ENCODE results near the gene GMFB. TPM values are rescaled to one million over a fixed set of nuclear protein-coding genes. Genes with fewer than 3 reads are reported as not detected.

Gene GMFB
- total RNA-seq, 1 experiment from 2014 or later, result 85.2 TPM

DNA sequence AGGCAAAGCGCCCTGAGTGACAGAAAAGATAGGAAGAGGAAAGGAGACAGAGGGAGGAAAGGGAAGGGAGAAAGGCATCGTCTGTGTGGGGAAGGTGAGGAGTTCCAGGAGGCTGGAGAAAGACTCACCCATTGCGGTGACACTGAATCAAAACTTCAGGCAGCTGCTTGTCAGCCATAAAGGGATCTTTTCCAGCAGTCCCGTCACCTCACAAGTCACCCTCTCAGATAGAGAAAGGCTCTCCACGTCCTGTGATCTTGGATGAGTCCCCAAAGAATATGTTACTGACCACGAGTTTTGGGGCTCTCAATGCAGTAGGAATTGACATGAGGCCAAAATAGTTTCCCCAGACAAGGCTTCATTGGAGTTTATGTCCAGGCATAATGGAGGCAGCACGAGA lies 9.8 kb upstream of the GMFB start:
- H3K27ac ChIP-seq (ENCODE audit: low read length), result no peak overlapping the region
- POLR2A ChIA-PET (ENCODE audit: unreplicated experiment), result no interaction called here
- no peak overlapping the region for H3K4me3 ChIP-seq (ENCODE audit: low read length)
- H3K9ac ChIP-seq (ENCODE audit: low read length), result no peak overlapping the region
- no peaks in the 10 kb centered on the region for H3K27me3 ChIP-seq (ENCODE audit: low read length)
- no peak for ATAC-seq
- CTCF ChIA-PET, result no interaction called here
- BruUV-seq (replicated peaks), result no TSS peak
- no peaks in the 10 kb centered on the region for H3K9me2 ChIP-seq (replicated peaks; ENCODE audit: low read length)
- H4K20me1 ChIP-seq (ENCODE audit: low read length), result no peaks in the 10 kb centered on the region
- 0 out of 2 replicates have a peak, but pooled peaks cover under 1% of the 10 kb centered on the region for H3K4me1 ChIP-seq (ENCODE audit: insufficient read depth, low read length)
- H3K9me3 ChIP-seq (ENCODE audit: low read length), result no peaks in the 10 kb centered on the region
- H3F3A ChIP-seq (ENCODE audit: low read length, unreplicated experiment), result no peaks in the 10 kb centered on the region
- TF ChIP-seq, protein P1, sequence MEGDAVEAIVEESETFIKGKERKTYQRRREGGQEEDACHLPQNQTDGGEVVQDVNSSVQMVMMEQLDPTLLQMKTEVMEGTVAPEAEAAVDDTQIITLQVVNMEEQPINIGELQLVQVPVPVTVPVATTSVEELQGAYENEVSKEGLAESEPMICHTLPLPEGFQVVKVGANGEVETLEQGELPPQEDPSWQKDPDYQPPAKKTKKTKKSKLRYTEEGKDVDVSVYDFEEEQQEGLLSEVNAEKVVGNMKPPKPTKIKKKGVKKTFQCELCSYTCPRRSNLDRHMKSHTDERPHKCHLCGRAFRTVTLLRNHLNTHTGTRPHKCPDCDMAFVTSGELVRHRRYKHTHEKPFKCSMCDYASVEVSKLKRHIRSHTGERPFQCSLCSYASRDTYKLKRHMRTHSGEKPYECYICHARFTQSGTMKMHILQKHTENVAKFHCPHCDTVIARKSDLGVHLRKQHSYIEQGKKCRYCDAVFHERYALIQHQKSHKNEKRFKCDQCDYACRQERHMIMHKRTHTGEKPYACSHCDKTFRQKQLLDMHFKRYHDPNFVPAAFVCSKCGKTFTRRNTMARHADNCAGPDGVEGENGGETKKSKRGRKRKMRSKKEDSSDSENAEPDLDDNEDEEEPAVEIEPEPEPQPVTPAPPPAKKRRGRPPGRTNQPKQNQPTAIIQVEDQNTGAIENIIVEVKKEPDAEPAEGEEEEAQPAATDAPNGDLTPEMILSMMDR (conservative IDR thresholded peaks at IDR 0.05; ENCODE audit: low read depth, low read length), result no peak
- TF ChIP-seq EZH2phosphoT487 (IDR thresholded peaks at IDR 0.05; ENCODE audit: borderline replicate concordance, low read length) (no peak), EZH2 (IDR thresholded peaks at IDR 0.05; ENCODE audit: low read length, unreplicated experiment) (no peak)
- intact Hi-C loops (cut with micrococcal nuclease), result no loop called here
- H3K36me3 ChIP-seq (ENCODE audit: low read depth, low read length), result no peaks in the 10 kb centered on the region
- H3K4me2 ChIP-seq (ENCODE audit: low read length), result no peak overlapping the region
- peak overlapping the region; percentile 11; the same call in 1 of the 2 replicates for H2AFZ ChIP-seq (ENCODE audit: low read length)
- H3K79me2 ChIP-seq (ENCODE audit: low read length), result no peaks in the 10 kb centered on the region
- no peak for DNase-seq

DNA sequence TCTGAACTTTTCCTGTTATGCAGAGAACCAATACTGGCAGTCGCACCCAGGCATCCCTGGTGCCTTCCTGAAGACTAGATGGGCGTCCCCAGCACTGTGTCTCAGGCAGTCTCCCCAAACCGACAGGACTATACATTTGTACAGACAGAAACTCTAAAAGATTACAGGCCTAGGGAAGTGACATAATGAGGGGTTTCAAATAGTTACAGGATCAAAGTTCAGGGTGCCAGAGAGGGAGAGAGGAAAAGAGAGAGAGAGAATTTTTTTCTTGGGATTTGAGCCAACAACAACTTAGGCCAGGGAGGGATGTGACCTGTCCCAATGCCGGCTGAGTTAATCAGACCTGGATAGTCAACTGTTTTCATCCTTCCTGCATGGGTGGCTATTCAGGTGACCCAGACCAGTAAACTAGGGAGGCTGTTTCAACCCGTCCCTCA lies 9.3 kb upstream of the GMFB start:
- H2AFZ ChIP-seq (ENCODE audit: low read length), result peak overlapping the region; percentile 11; the same call in 1 of the 2 replicates
- BruUV-seq (replicated peaks), result no TSS peak
- H3K9me3 ChIP-seq (ENCODE audit: low read length), result no peaks in the 10 kb centered on the region
- H3K9me2 ChIP-seq (replicated peaks; ENCODE audit: low read length), result no peaks in the 10 kb centered on the region
- ATAC-seq, result no peak
- no peak overlapping the region for H3K27ac ChIP-seq (ENCODE audit: low read length)
- intact Hi-C loops (cut with micrococcal nuclease), result no loop called here
- ChIA-PET CTCF (no interaction called here), POLR2A (ENCODE audit: unreplicated experiment) (no interaction called here)
- no peak for DNase-seq
- no peaks in the 10 kb centered on the region for H3K27me3 ChIP-seq (ENCODE audit: low read length)
- H3K4me1 ChIP-seq (ENCODE audit: insufficient read depth, low read length), result no peaks in the 10 kb centered on the region
- H3K79me2 ChIP-seq (ENCODE audit: low read length), result no peaks in the 10 kb centered on the region
- H3K4me2 ChIP-seq (ENCODE audit: low read length), result no peak overlapping the region
- no peaks in the 10 kb centered on the region for H4K20me1 ChIP-seq (ENCODE audit: low read length)
- H3F3A ChIP-seq (ENCODE audit: low read length, unreplicated experiment), result no peaks in the 10 kb centered on the region
- H3K9ac ChIP-seq (ENCODE audit: low read length), result no peak overlapping the region
- no peaks in the 10 kb centered on the region for H3K36me3 ChIP-seq (ENCODE audit: low read depth, low read length)
- no peak overlapping the region for H3K4me3 ChIP-seq (ENCODE audit: low read length)
- TF ChIP-seq EZH2 (IDR thresholded peaks at IDR 0.05; ENCODE audit: low read length, unreplicated experiment) (no peak), EZH2phosphoT487 (IDR thresholded peaks at IDR 0.05; ENCODE audit: borderline replicate concordance, low read length) (no peak)
- TF ChIP-seq, protein P1 (conservative IDR thresholded peaks at IDR 0.05; ENCODE audit: low read depth, low read length), result no peak

DNA sequence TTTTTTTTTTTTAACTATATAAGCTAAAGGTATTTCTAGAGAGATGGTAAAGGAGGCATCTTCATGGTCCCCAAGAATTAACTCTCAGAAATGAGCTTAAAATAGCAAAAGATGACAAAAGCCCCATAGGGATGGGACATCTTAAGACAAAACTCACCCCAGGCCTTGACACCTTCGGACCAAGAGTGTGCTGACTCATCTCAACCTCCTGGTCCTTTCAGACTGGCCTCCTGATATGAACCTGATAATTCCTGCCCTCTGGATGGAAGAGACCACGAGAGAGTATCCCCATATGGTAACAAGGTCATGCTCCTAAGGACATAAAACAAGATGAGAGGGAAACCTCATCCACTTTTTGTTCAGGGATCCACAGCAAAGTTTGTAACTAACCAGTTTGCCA lies 8.4 kb upstream of the GMFB start:
- ChIA-PET POLR2A (ENCODE audit: unreplicated experiment) (no interaction called here), CTCF (interaction anchor here (0.6 kb wide), 1 partner anchor 231 kb away, joined by 7 read pairs; no protein-coding TSS in a partner anchor)
- Histone ChIP-seq H3K9me3 (ENCODE audit: low read length) (no peaks in the 10 kb centered on the region), H3K9ac (ENCODE audit: low read length) (no peak overlapping the region), H3K9me2 (replicated peaks; ENCODE audit: low read length) (no peaks in the 10 kb centered on the region), H4K20me1 (ENCODE audit: low read length) (no peaks in the 10 kb centered on the region), H3K4me1 (ENCODE audit: insufficient read depth, low read length) (no peaks in the 10 kb centered on the region), H3K36me3 (ENCODE audit: low read depth, low read length) (no peaks in the 10 kb centered on the region), H3K27me3 (ENCODE audit: low read length) (no peaks in the 10 kb centered on the region), H3K27ac (ENCODE audit: low read length) (no peak overlapping the region), H3K4me2 (ENCODE audit: low read length) (no peak overlapping the region), H3K79me2 (ENCODE audit: low read length) (no peaks in the 10 kb centered on the region), H3K4me3 (ENCODE audit: low read length) (no peak overlapping the region), H3F3A (ENCODE audit: low read length, unreplicated experiment) (no peaks in the 10 kb centered on the region), H2AFZ (ENCODE audit: low read length) (no peak overlapping the region)
- TF ChIP-seq EZH2phosphoT487 (IDR thresholded peaks at IDR 0.05; ENCODE audit: borderline replicate concordance, low read length) (no peak), EZH2 (IDR thresholded peaks at IDR 0.05; ENCODE audit: low read length, unreplicated experiment) (no peak)
- TF ChIP-seq, protein P1 (conservative IDR thresholded peaks at IDR 0.05; ENCODE audit: low read depth, low read length), result no peak
- intact Hi-C loops (cut with micrococcal nuclease), result no loop called here
- ATAC-seq (no peak), DNase-seq (no peak)
- no TSS peak for BruUV-seq (replicated peaks)
